OCI-LY3 (cell line): ENCODE data around the gene CENPT.

ENCODE experiments used
- H2AFZ ChIP-seq: fragments of 200-600, 300-600 bp; shearing (Covaris generic); 2 replicates; pipeline ENCODE4 v1.6.0; 2014; ENCODE audit warnings: antibody characterized with exemption, low read depth, low read length
- H3K27ac ChIP-seq: fragments of 200-600, 300-600 bp; sonication (generic); 2 replicates; pipeline ENCODE4 v1.5.1; 2014; ENCODE audit warnings: mild to moderate bottlenecking, low read length, moderate library complexity, mixed read lengths
- H3K27me3 ChIP-seq: fragments of 200-600, 300-600 bp; sonication (generic); 2 replicates; pipeline ENCODE4 v1.6.1; 2014; ENCODE audit warnings: low read depth, low read length, mixed read lengths
- H3K36me3 ChIP-seq: fragments of 200-600, 300-600 bp; sonication (generic); replicated peaks from 2 replicates; pipeline ENCODE3; 2014; ENCODE audit warnings: low read depth, low read length, mixed read lengths
- H3K4me1 ChIP-seq: fragments of 300-600, 200-600 bp; sonication (generic); 2 replicates; pipeline ENCODE4 v1.6.1; 2014; ENCODE audit warnings: low read length, mixed read lengths
- H3K4me2 ChIP-seq: fragments of 200-600, 300-600 bp; sonication (generic); 2 replicates; pipeline ENCODE4 v1.6.1; 2014; ENCODE audit warnings: low read length, mixed read lengths
- H3K4me3 ChIP-seq: fragments of 300-600, 200-600 bp; sonication (generic); 2 replicates; pipeline ENCODE4 v1.5.1; 2014; ENCODE audit warnings: antibody characterized with exemption, mild to moderate bottlenecking, low read length, moderate library complexity
- H3K79me2 ChIP-seq: fragments of 300-600, 200-600 bp; shearing (Covaris generic); 2 replicates; pipeline ENCODE4 v1.6.1; 2014; ENCODE audit warnings: mild to moderate bottlenecking, low read length, mixed read lengths
- H3K9ac ChIP-seq: fragments of 300-600, 200-600 bp; shearing (Covaris generic); 2 replicates; pipeline ENCODE4 v1.6.0; 2014; ENCODE audit warnings: mild to moderate bottlenecking, low read length, moderate library complexity
- H3K9me3 ChIP-seq: fragments of 200-600, 300-600 bp; shearing (Covaris generic); 2 replicates; pipeline ENCODE4 v1.6.1; 2014; ENCODE audit warnings: low read length, mixed read lengths; ENCODE audit not compliant: insufficient read depth
- H4K20me1 ChIP-seq: fragments of 200-600, 300-600 bp; sonication (generic); 2 replicates; pipeline ENCODE4 v1.6.1; 2016; ENCODE audit warnings: low read length, mixed read lengths; ENCODE audit not compliant: insufficient read depth
- CTCF ChIP-seq: fragments of 200-600, 300-600 bp; sonication (generic); IDR thresholded peaks from 2 replicates; pipeline ENCODE4 v1.5.1; 2014; ENCODE audit warnings: antibody characterized with exemption, low read length, low read depth
- EZH2phosphoT487 ChIP-seq: fragments of 200-600 bp; shearing (Covaris generic); IDR thresholded peaks from 2 replicates; pipeline ENCODE4 v1.6.1; 2018; ENCODE audit warnings: antibody characterized with exemption, mixed run types, low read depth

The CENPT gene

GRCh38 chr16:67883146-67883871, 35.8 kb upstream of the CENPT start:
- Histone ChIP-seq H3K4me2 (no peak overlapping the region), H3K9me3 (no peaks in the 10 kb centered on the region), H3K79me2 (no peaks in the 10 kb centered on the region), H3K36me3 (peaks cover 42% of the 10 kb centered on the region), H3K27me3 (no peaks in the 10 kb centered on the region), H3K4me1 (no peaks in the 10 kb centered on the region), H2AFZ (no peak overlapping the region), H3K9ac (no peak overlapping the region), H3K4me3 (no peak overlapping the region), H4K20me1 (no peaks in the 10 kb centered on the region), H3K27ac (no peak overlapping the region)
- TF ChIP-seq EZH2phosphoT487 = no peak
- TF ChIP-seq CTCF = no peak

- no peak overlapping the region for H3K4me3 ChIP-seq
- TF ChIP-seq EZH2phosphoT487 = no peak
- H3K4me2 ChIP-seq = no peak overlapping the region
- H3K36me3 ChIP-seq = peaks cover 50% of the 10 kb centered on the region
- no peak overlapping the region for H3K9ac ChIP-seq
- no peak overlapping the region for H3K27ac ChIP-seq
- no peaks in the 10 kb centered on the region for H3K27me3 ChIP-seq
- H2AFZ ChIP-seq = no peak overlapping the region
- H3K9me3 ChIP-seq = no peaks in the 10 kb centered on the region
- no peaks in the 10 kb centered on the region for H3K79me2 ChIP-seq
- no peaks in the 10 kb centered on the region for H3K4me1 ChIP-seq
- H4K20me1 ChIP-seq = no peaks in the 10 kb centered on the region
These were observed 35.1 kb upstream of the CENPT start for GRCh38 chr16:67882374-67883145.

GRCh38 chr16:67881621-67882161, 34.2 kb upstream of the CENPT start:
- H4K20me1 ChIP-seq = no peaks in the 10 kb centered on the region
- no peak overlapping the region for H3K4me3 ChIP-seq
- H3K36me3 ChIP-seq = peaks cover 58% of the 10 kb centered on the region
- no peak overlapping the region for H3K27ac ChIP-seq
- no peaks in the 10 kb centered on the region for H3K79me2 ChIP-seq
- no peak overlapping the region for H2AFZ ChIP-seq
- H3K27me3 ChIP-seq = no peaks in the 10 kb centered on the region
- no peak overlapping the region for H3K4me2 ChIP-seq
- no peaks in the 10 kb centered on the region for H3K4me1 ChIP-seq
- TF ChIP-seq EZH2phosphoT487 (no peak), CTCF (no peak)
- H3K9me3 ChIP-seq = no peaks in the 10 kb centered on the region
- H3K9ac ChIP-seq = no peak overlapping the region

GRCh38 chr16:67880584-67880983, 33.1 kb upstream of the CENPT start:
- H3K79me2 ChIP-seq = peaks cover 11% of the 10 kb centered on the region
- H2AFZ ChIP-seq = no peak overlapping the region
- no peaks in the 10 kb centered on the region for H3K4me1 ChIP-seq
- 0 out of 2 replicates have a peak, but pooled peaks cover 3% of the 10 kb centered on the region for H4K20me1 ChIP-seq
- no peak overlapping the region for H3K4me2 ChIP-seq
- no peaks in the 10 kb centered on the region for H3K9me3 ChIP-seq
- peaks cover 62% of the 10 kb centered on the region for H3K36me3 ChIP-seq
- H3K9ac ChIP-seq = no peak overlapping the region
- TF ChIP-seq EZH2phosphoT487 = no peak
- no peak for TF ChIP-seq CTCF
- no peak overlapping the region for H3K27ac ChIP-seq
- H3K27me3 ChIP-seq = no peaks in the 10 kb centered on the region
- H3K4me3 ChIP-seq = no peak overlapping the region
